NCI-H460 (cell line): ENCODE results near the gene DRC1. TPM values are rescaled to one million over a fixed set of nuclear protein-coding genes. Genes with fewer than 3 reads are reported as not detected.

ENCODE experiments used
- DNase-seq: peaks from one replicate; pipeline ENCODE4 v3.0.0-alpha.2; 2016; ENCODE audit warnings: low read depth; ENCODE audit errors: extremely low read depth
- total RNA-seq: library from RNA; depleted of rRNA; stranded (reverse); fragments of >200 nt; shearing (Covaris generic); gene quantifications from 2 replicates; pipeline ENCODE4 v1.2.3, GENCODE V29; 2014

The DRC1 gene
- total RNA-seq, 1 experiment from 2014 or later = not detected

DNA sequence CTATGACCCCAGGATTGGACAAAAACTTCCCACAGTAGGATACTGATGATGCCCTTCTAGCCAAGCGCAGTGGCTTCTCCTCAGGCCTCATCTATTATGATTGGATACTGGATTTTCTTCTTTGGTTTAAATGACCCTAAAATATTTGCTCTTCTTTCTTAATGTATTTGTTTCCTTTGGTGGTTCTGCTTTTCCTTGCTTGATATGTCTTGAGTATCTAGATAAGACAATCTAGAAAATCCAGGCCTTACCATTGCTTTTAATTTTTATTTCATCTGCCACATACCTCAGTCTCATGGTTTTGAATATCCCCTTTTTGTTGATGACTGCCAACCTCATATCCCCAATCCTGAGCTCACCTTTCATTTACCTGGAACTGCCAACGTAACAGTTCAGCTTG lies 40.6 kb downstream of the DRC1 start:
- no peak for DNase-seq

DNA sequence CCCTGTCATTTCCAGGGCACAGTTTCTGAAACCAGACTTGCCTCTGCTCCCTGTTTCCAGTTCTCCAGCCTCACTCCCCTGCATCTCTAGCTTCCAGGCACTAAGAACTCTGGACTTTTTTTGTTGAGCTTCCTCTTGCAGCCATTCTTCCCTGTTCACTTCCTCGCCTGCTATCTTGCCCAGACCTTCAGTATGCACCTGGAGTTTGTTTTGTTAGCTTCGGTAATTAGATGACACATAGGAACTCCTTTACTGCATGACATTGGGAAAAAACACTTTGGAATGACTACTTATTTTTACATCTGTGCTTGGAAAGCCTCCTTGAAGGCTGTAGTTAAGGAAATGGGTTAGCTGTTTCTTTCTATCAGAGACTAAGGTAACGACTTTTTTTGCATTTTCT lies 41.0 kb downstream of the DRC1 start:
- no peak for DNase-seq

DNA sequence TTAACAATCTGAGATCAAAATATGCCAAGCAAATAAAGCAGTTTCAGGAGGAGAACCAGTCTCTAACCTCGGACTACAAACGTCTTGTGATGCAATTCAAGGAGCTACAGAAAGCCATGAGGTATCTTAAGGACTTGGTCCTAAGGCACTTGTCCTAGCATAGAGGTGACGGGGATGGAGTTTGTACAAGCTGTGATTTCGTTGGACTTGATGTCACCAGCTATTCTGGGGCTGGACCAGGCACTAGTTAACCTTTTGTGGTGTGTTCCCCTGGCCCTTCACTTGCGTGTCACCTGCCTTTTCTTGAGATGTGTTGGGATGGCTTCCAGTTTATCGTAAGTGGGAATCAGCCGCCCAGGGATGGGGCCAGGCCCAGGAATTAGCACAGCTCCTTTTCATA lies 42.5 kb downstream of the DRC1 start:
- DNase-seq = no peak

DNA sequence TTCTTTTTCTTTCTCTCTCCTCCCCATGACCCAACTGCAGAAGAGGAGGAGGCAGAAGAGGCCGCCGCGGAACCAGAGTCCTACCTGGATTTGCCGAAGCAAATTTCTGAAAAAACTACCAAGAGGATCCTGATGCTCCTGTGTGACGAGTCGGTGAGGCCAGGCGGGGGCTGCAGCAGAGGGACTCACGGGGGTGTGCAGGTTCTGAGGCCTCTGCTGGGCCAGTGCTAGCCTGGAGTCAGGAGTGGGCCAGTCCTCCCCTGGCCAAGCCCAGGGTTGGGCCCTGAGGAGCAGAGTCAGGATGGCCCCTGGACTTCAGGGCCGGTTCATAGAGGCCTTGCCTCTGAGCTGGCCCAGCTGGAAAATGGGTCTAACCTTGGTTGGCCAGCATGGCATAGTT lies 46.9 kb downstream of the DRC1 start:
- DNase-seq = no peak

DNA sequence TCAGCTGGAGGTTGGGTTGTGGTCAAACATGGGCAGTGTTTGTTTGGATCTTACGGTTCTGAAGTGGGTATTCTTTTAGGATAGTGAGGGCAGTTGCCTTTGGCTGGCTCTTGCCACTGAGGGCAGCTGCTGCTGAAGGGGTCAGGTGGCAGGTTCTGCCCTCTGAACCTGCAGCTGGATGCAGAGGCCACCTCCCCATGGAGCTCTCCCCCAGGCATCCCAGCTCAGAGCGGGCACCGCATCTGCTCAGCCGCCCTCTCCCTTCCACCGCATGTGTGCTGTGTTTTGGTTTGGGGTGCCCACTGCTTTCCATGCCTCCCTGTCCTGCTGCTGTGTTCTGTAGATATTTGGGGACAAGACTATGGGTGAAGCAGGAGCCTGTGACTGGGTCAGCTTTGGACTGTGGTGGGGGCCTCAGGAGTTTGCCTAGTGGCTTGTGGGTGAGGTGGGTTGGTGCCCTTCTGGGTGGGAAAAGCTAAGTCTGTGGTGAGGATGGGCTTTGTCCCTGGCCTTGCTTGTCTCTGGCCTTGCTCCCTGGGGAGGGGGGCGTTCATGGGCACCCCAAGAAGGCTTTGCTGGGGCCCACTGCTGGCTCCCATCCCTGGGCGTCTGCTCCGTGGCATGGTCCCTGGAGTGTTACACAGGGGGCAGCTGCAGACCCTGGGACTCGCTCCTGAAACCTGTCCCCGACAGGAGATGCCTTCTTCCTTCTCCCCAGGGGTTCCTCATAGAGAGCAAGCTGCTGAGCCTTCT lies 47.7 kb downstream of the DRC1 start:
- DNase-seq = no peak

DNA sequence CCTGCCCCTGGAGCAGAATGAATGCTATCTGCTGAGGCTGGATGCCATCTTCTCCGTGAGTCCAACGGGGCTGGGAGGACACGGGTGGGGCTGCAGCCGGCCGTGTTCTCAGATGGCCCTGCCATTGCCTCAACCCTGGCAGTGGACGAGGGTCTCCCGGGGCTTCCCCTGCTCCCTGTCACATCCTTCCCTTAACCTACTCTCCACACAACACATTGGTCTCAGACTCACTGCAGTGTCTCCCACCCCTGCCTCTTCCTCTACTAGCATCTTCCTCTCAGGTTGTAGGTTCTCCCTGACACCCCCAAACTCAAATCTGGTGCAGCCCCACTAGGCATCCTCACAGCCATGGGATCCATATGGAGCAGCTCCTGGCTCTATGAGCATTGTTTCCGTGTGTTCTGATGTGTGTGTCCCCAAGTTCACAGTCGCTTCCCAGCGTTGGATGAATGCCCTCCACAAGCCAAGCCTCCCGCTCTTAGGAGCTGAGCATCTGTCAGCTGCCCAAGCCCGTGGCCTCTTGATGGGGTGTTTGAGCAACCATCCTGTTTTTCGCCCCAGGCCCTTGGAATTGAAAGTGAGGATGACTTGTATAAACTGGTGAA lies 48.4 kb downstream of the DRC1 start:
- no peak for DNase-seq

DNA sequence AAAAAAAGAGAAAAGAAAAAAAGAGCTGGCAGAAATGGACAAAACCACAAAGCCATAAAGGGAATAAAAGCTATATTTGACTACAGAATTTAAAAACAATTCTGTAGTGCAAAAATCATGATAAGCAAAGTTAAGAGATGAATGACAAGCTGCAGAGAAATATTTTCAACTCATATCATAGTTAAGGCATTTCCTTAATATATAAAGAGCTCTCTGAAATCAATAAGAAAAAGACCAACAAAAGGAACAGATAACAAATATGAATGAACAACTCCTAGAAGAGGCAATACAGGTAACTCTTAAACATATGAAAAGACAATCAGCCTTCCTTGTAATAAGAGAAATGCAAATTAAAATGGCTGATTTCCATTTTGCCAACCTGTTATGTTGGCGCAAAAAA lies 50.0 kb downstream of the DRC1 start:
- no peak for DNase-seq

DNA sequence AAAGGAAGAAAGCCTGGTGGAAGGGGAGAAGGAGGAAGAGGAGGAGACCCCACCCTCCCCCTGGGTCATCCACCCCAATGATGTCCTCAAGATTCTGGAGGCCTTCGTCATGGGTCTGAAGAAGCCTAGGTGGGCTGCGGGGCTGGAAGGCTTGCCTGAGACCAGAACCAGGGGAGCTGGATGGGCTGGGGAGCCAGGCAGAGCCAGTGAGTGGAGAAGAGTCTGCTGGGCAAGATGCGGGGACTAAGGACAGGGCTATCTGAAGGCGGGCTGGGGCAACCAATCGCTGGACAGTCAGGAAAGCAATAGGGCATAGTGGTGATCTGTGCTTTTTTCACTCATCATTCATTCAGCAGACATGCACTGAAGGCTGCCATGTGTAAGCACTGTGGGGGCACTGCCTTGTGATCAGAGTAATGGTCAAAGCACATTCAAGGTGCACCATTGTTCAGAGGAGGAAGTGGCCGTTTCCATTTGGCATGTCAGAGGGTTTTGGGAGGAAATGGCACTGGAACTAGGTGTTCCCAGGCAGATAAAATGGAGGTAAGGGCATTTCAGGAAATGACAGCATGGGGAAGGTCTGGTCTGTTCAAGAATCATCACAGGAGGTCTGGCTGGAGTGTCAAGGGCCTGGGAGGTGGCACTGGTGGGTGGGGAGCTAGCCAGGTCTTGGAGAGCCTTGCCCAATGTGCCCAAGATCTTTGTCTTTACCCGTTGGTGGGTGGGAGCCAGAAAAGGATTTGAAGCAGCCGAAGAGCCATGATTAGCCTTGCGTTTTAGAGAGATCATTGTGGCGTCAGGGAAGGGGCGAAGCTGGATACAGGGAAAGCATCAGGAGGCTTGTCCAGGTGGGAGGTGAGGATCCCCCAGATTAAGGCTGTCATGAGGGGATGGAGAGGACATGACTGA lies 52.0 kb downstream of the DRC1 start:
- no peak for DNase-seq

DNA sequence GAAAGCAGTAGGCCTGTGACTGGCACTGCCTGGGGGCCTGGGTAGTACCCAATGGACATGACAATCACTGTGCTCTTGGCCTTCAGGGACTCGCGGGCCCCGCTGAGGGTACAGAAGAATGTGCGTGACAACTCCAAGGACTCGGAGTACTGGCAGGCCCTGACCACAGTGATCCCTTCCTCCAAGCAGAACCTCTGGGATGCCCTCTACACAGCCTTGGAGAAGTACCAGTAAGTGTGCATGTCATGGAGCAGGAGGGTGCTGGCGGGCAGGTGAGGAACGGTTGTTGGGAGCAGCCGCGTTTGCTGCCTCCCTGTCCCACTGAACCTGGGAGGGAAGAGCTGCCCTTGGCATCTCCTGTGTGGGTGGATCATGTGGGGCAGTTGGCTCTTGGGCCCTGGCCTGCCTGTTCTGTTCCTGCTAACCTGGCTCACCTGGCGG lies 52.9 kb downstream of the DRC1 start:
- no peak for DNase-seq

DNA sequence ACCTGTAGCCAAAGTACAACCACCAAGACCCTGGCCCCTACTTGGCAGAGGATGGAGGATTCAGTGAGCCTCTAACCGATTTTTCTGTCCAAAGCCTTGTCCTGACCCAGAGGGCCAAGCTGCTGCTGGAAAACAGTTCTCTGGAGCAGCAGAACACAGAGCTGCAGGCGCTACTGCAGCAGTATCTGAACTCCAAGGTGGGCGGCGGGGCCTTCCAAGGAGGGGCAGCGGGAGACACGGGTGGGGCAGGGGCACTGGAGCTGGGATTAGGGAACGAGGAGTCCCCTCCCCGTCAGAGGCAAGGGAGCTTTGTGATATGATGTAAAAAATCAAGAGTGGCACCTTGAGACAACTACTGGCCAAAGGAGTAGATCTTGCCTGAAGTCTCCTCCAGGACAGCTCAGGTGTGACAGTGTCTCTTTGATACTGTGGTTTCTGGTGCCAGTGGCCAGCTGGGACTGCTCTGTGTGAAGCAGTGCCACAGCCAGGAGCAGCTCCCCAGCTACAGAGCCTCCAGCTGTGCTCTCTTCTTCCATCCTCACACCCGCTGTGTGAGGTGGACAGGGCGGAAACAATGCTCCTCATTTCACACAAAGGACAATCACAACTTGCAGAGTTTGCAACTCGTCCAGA lies 53.4 kb downstream of the DRC1 start:
- DNase-seq = no peak

DNA sequence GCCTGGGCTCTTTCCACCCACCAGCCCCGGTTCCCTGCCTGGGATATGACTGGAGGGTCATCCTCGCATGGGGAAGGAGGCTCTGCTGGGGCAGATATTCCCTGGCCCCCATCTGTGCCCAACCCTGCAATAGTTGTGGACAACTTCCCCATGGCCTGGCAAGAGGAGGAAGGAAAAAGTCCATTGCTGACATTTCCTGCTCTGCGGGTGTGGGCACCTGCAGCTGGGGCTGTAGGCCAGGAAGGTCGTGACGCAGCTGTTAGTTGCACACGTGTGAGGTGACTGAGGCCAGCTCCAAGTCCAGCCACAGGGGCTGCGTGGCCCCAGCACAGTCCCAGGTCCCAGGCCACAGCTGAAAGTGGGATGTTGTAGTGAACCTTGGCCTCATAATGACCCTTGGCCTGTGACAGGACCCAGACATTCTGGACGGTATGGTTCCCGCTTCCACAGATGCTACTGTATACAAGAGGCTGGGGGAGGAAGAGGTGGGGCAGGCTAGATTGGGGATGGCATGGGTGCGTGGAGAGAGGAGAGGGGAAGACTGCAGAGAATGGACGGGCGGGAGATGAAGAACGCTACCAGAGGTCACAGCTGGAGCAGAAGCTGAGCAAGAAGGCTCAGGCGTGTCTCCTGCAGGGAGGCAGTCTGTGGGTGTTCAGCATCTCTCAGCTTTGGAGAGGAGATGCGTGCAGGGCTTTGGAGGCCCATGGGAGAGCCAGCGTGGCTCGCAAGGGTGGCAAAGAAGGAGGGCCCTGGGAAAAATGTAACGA lies 54.1 kb downstream of the DRC1 start:
- DNase-seq = no peak

DNA sequence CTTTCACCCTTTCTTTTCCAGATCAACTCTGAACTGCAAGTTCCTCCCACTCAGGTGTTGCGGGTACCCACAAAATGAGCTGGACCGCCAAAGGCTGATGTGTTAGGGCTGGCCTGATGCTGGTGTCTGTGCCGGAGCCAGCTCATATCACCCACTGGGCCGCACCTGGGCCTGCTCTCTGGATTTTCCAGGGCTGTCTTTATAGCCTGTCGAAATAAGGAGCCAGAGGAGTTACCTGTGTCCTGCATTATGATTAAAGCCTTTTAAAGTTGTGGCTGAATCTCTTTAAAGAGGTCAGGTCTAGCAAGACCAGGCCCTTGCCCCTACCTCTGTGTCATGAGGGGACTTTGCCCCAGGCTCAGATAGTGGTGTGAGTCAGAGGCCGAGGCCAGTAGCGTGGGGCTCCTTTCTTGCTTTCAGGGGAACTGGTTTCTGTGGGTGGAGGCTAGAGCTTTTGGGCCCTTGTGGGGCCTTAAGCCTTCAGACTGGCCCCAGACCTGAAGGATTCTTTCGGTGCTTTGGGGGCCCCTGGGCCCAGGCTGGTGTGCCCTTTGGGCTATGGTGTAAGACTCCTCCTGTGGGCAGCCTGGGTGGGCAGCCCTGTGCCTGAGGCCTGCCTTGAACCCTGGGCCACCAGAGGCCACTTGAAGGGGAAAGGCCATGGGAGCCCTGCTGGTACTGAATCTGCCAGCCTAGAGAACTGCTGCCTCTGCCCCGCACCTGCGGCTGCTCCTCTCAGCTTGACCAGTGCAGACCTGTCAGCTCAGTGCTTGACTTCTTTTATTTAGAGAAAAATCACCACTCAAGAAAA lies 54.9 kb downstream of the DRC1 start:
- no peak for DNase-seq

DNA sequence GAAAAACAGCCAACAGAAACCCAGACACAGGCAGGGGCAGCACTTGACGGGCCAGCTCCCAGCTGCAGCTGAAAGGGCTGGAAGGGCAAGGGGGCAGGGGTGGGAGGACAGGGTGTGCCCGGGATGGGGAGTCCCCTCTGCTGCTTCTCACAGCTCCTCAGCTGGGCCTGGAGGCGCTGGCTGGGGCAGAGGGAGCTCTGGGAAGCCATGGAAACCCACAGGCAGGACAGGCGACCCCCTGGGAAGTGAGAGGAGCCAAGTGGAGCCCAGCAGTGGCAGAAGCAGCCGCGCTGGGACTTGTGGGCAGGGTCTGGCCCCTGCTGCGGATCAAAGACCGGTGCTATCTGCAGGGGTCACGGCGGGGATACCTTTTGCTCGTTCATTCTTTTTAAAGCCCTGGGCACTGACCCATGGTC lies 55.5 kb downstream of the DRC1 start:
- no peak for DNase-seq

DNA sequence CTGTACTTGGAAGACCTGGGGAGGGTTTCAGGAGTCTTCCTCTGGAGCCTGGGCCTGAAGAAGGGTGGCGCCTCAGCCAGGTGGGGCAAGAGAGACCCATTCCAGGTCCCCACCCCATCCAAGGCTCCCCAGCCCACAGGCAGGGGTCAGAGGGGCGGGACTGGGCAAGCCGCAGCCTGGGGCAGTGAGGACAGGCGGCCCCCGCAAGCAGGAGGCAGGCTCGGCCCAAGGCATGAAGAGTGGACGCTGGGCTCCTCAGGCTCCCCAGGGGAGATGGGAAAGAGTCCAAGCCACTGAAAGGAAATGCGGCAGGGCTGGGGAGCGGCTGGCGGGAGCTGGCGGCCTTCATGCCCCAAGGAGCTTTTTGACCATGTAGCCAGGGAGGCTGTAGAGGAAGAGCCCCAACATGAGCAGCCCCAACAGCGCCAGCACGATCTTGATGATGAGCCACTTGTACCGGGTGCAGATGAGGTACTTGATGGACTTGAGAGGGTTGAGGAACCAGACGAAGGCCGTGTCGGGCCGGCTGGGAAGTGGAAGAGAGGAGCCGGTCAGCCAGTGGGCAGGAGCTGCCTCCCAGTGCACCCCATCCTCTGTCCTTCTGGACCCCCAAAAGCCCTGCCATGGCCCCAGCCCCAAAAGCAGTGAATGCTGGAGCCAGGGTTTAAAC lies 56.1 kb downstream of the DRC1 start:
- no peak for DNase-seq

DNA sequence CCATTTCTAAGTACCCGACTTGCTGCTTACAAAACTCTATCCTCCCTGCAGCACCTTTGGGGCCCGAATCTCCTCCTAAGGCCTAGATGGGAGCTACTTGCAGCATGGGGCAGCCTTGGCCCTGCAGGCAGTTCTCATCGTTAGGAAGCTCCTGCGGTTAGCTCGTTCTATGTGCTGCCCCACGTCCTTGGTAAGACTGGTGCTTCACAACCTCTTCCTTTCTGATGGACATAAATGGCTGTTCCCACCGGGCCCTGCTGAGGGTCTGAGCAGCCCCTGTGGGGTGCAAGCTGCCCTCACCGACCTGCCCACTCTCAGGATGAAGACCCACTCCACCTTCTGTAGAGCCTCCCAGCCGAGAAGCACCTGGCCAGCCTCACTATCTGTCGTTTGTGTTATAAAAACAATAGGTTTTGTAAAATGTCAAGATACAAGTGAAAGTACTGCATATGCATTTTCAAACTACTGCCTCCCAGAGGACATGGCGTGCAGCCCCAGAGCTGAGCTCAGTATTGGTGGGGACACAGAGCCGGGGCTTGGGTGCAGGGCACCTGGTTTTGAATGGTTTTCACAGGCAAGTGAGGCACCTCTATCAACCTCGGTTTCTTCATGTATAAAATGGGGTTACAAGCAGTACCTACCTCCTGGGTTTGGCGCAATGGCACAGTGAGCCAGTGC lies 56.8 kb downstream of the DRC1 start:
- no peak for DNase-seq

DNA sequence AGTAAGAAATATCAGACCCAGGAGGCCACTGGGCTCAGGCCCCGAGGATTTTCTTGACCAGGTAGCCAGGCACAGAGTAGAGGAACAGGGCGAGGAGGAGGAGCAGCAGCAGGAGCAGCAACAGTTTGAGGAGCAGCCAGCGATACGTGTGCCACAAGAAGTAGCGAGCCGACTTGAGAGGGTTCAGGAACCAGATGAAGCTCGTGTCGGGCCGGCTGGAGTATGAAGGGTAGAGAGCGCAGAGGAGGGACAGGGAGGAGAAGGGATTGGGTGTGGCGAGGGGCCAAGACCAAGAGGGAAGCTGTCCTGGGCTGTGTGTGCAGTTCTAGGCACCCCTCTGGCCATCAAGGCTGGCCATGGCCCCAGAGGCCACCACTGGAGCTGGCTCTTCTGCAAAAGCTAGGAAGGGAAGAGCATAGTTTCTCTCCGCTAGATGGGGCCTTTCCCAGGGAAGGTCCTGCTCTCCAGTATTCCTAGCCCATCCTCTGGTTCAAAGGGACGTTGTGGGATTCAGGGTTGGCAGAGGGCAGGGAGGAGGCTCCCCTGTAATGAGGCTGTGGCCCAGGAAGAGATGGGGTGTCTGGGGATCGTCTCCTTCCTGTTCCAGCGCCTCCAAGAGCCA lies 58.4 kb downstream of the DRC1 start:
- DNase-seq = no peak

DNA sequence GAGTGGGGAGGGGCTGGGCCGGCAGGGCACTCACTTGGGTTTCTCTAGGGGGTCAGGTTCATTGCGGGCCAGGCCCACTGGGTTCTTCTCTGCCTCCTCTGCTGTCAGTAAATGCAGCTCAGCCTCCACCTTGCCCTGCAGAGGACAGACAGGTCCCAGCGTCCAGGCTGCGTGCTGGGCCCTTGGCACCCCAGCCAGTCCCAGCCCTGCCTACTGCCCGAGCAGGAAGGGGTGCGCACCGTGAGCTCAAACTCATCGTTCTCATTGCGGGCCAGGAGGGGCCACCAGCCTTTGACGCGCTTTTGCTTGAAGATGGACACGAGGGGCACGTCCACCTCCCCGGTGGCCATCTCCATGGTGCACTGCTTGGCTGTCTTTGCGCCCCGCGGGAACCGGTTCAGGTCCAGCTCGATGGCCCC lies 58.9 kb downstream of the DRC1 start:
- DNase-seq = no peak

DNA sequence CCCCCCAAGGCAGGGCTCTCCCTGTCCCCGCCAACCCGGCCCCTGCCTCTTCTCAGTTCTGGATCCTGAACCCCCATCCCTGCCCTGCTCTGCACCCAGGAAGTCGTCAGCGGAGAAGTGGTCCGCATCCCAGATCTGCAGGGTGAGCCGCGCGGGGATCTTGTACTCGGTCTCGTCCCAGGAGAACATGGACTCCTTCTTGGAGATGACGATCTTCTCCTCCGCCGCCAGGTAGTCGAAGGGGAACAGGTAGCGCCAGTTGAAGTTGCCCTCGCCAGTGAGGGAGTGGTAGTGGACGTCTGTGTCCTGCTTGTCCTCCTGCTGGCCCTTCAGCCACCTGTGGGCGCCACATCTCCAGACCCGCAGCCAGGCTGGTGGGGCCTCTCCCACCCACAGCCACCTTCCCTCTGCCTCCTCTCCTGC lies 59.9 kb downstream of the DRC1 start:
- no peak for DNase-seq
